RCC 7860 (cell line): Measurements from ENCODE around the gene GCC1.

Source experiments
- DNase-seq: peaks from one replicate; pipeline ENCODE4 v3.0.0-alpha.2; 2015; ENCODE audit warnings: low spot score
- FAIRE-seq: peaks from 2 replicates; lab custom pipeline; 2012; peaks lifted over from hg19 to GRCh38; lab: Jason Lieb, UNC

The GCC1 gene

DNA sequence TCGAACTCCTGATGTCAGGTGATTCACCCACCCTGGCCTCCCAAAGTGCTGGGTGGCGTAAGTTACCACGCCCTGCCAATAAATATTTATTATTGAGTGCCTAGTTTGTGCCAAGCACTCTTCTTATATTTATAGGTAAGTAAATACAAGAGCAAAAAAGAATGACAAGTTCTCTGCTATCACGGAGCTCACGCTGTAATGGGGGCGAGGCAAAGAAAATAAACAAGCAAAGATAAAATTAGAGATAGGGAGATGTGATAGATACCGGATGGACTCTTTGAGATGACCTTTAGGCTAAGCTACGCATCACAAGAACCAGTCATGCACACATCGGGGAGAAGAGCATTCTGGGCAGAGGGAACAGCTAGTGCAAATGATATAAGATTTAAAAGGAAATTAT is 46.3 kb downstream of the GCC1 start:
- DNase-seq (no peak), FAIRE-seq (no peak)

- no peak for FAIRE-seq
- DNase-seq: no peak
These were observed 48.7 kb downstream of the GCC1 start for GRCh38 chr7:127536741-127537140.

- DNase-seq (no peak), FAIRE-seq (no peak)
These were observed 49.1 kb downstream of the GCC1 start for GRCh38 chr7:127536394-127536691.

DNA sequence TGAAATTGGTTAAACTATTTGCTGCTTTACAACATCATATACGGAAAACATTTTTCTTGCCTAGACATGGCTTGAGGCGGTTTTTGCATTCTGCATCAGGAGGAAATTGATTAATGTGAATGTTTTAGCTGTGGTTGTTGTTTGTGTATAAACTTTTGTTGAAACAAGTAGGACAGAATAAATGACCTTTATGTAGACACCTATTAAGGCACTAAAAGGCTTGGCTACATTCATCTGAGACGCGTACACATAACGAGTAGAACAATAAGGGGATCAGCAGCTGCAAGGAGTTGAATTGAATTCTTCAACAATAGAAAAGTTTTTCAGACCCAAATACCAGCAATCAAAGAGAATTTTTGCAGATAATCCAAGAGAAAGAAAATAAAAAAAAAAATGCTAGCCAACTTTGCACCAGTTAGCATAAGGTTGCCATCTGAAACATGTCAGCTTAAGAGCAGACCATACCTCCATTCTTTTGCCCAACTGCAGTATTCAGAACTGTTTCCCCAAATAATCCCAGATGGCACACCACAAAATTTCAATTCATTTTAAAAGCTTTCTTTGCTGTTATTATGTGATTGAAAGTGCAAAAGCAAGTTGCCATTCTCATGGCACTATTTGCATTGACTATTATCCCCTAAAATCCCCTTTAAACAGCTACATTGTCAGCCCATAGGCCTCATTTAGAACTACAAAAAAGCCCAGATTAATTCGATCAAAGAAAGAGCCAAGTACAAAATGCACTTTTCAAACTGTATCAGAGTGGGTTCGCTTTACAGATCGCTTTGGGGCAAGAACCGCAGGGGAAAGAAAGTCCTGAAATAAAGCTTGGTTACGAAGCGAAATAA is 49.6 kb downstream of the GCC1 start:
- no peak for FAIRE-seq
- DNase-seq: no peak

GRCh38 chr7:127534636-127535035 is 50.8 kb downstream of the GCC1 start:
- FAIRE-seq (no peak), DNase-seq (no peak)

GRCh38 chr7:127532736-127533135 is 52.7 kb downstream of the GCC1 start:
- FAIRE-seq (no peak), DNase-seq (no peak)

DNA sequence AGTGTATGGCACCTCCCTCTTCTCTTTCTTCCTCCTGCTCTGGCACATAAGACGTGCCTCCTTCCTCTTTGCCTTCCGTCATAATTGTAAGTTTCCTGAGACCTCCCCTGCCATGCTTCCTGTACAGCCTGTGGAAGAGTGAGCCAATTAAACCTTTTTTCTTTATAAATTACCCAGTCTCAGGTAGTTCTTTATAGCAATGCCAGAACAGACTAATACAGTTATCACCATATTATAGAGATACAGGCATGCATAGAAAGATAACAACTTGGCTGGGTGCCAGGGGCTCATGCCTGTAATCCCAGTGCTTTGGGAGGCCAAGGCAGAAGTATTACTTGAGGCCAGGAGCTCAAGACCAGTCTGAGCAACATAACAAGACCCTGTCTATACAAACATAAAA is 53.2 kb downstream of the GCC1 start:
- DNase-seq (no peak), FAIRE-seq (no peak)
